HepG2 (cell line): ENCODE results near the gene POU2F1. TPM values are rescaled to one million over a fixed set of nuclear protein-coding genes. Genes with fewer than 3 reads are reported as not detected.

Source experiments
- ATAC-seq: fragments of 200-7000 bp; cut with Tn5 transposase; 3 replicates; pipeline ENCODE4 v1.9.1; 2020; ENCODE audit warnings: mild to moderate bottlenecking, moderate library complexity
- BruUV-seq: library from RNA; stranded (reverse); fragments of 400-500 nt; replicated peaks from 2 replicates; lab custom pipeline; 2021; lab: Mats Ljungman, UMichigan
- CTCF ChIA-PET: fragments of 300-600 bp; formaldehyde crosslinking; extraction: SDS; loops from one replicate; lab custom pipeline; 2021; ENCODE audit warnings: low total read pairs, inconsistent platforms, low intra/inter-chr PET ratio; lab: Yijun Ruan, JAX
- POLR2A ChIA-PET: fragments of 350-600 bp; sonication (Branson Sonifier 250); formaldehyde crosslinking; loops from one replicate; lab custom pipeline; 2020; ENCODE audit warnings: antibody characterized with exemption, inconsistent platforms; lab: Yijun Ruan, JAX
- DNase-seq: peaks from one replicate; pipeline ENCODE4 v3.0.0-alpha.2; 2015; ENCODE audit warnings: low spot score
- FAIRE-seq: peaks from 3 replicates; lab custom pipeline; 2011; peaks lifted over from hg19 to GRCh38; lab: Jason Lieb, UNC
- H2AFZ ChIP-seq: one replicate; pipeline ENCODE4 v1.6.1; 2011; ENCODE audit warnings: low read length, inconsistent platforms
- H3K27ac ChIP-seq: fragments of 300-600 bp; 3 replicates; pipeline ENCODE4 v1.8.0; 2011; ENCODE audit warnings: mixed run types, mild to moderate bottlenecking, mixed read lengths, low read length, inconsistent platforms; ENCODE audit not compliant: insufficient read depth; ENCODE audit errors: extremely low read length
- H3K27me3 ChIP-seq, 2 experiments: fragments of 200-600 bp in 1 of 2; 2 replicates in 1 of 2; 3 replicates in 1 of 2; pipeline versions ENCODE4 v1.6.0 to v1.8.0; 2011; ENCODE audit warnings: low read length in 2 of 2, mild to moderate bottlenecking in 2 of 2, moderate library complexity in 2 of 2, inconsistent platforms in 1 of 2; ENCODE audit not compliant: insufficient read depth in 2 of 2, control insufficient read depth in 1 of 2
- H3K36me3 ChIP-seq, 2 experiments: fragments of 200-600 bp in 1 of 2; replicated peaks in 1 of 2; 2 replicates in 1 of 2; 3 replicates in 1 of 2; pipeline versions ENCODE4 v1.5.1 to v1.8.0; 2011; ENCODE audit warnings: low read length in 2 of 2, inconsistent platforms in 1 of 2; ENCODE audit not compliant: insufficient read depth in 2 of 2, control insufficient read depth in 1 of 2
- H3K4me1 ChIP-seq: 2 replicates; pipeline ENCODE4 v1.5.1; 2012; ENCODE audit warnings: low read length, inconsistent platforms; ENCODE audit not compliant: insufficient read depth
- H3K4me2 ChIP-seq: 2 replicates; pipeline ENCODE4 v1.6.0; 2011; ENCODE audit warnings: low read depth, low read length, inconsistent platforms
- H3K4me3 ChIP-seq, 3 experiments: fragments of 200-600 bp in 1 of 3; sonication (generic), shearing (Covaris generic) in 1 of 3; replicated peaks in 1 of 3; 2 replicates each; pipeline ENCODE4 v1.5.1; 2011 to 2016; ENCODE audit warnings: low read length in 3 of 3, inconsistent platforms in 2 of 3, low read depth in 2 of 3, mild to moderate bottlenecking in 2 of 3, control low read depth in 1 of 3, mixed read lengths in 1 of 3; ENCODE audit not compliant: insufficient read depth in 1 of 3
- H3K79me2 ChIP-seq: one replicate; pipeline ENCODE4 v1.6.1; 2011; ENCODE audit warnings: low read length, inconsistent platforms; ENCODE audit not compliant: insufficient read depth
- H3K9ac ChIP-seq: 2 replicates; pipeline ENCODE4 v1.6.0; 2011; ENCODE audit warnings: mild to moderate bottlenecking, low read depth, low read length, inconsistent platforms; ENCODE audit not compliant: insufficient read depth
- H3K9me3 ChIP-seq: 2 replicates; pipeline ENCODE4 v1.5.1; 2012; ENCODE audit warnings: mild to moderate bottlenecking, low read length
- H4K20me1 ChIP-seq: 2 replicates; pipeline ENCODE4 v1.6.0; 2011; ENCODE audit warnings: inconsistent platforms, mild to moderate bottlenecking, low read length, moderate library complexity; ENCODE audit not compliant: insufficient read depth
- DPF2 ChIP-seq: sonication (generic); formaldehyde crosslinking; IDR thresholded peaks from 2 replicates; pipeline ENCODE4 v1.4.0; 2020; ENCODE audit warnings: mild to moderate bottlenecking, low read depth, missing genetic modification reagents, borderline replicate concordance
- HMG20B ChIP-seq: conservative IDR thresholded peaks from 2 replicates; pipeline ENCODE4 v1.6.1; 2016; ENCODE audit warnings: missing genetic modification reagents, missing compliant biosample characterization
- HMGXB3 ChIP-seq: sonication (generic); formaldehyde crosslinking; IDR thresholded peaks from 2 replicates; pipeline ENCODE4 v1.4.0; 2020; ENCODE audit warnings: missing genetic modification reagents, borderline replicate concordance
- HNF1B ChIP-seq: sonication (generic); formaldehyde crosslinking; IDR thresholded peaks from 2 replicates; pipeline ENCODE4 v1.5.1; 2020; ENCODE audit warnings: mild to moderate bottlenecking, moderate library complexity, missing genetic modification reagents
- HNF4A ChIP-seq: sonication (generic); formaldehyde crosslinking; IDR thresholded peaks from 2 replicates; pipeline ENCODE4 v1.4.0; 2020; ENCODE audit warnings: missing genetic modification reagents
- KDM1A ChIP-seq: IDR thresholded peaks from 2 replicates; pipeline ENCODE4 v1.6.1; 2016; ENCODE audit warnings: missing compliant biosample characterization
- NFIC ChIP-seq: IDR thresholded peaks from 2 replicates; pipeline ENCODE4 v1.6.1; 2012; ENCODE audit warnings: mild to moderate bottlenecking, low read length, inconsistent platforms
- RORA ChIP-seq: sonication (generic); formaldehyde crosslinking; IDR thresholded peaks from 2 replicates; pipeline ENCODE4 v1.5.0; 2020; ENCODE audit warnings: mild to moderate bottlenecking, missing genetic modification reagents, moderate library complexity
- SETDB1 ChIP-seq: sonication (generic); formaldehyde crosslinking; IDR thresholded peaks from 2 replicates; pipeline ENCODE4 v1.5.1; 2020; ENCODE audit warnings: missing genetic modification reagents, mild to moderate bottlenecking, borderline replicate concordance
- ZMYM4 ChIP-seq: sonication (generic); formaldehyde crosslinking; IDR thresholded peaks from 2 replicates; pipeline ENCODE4 v1.8.1; 2023; ENCODE audit warnings: mild to moderate bottlenecking, missing genetic modification reagents
- ZNF136 ChIP-seq: sonication (generic); formaldehyde crosslinking; IDR thresholded peaks from 2 replicates; pipeline ENCODE4 v1.8.1; 2022; ENCODE audit warnings: low read depth, mild to moderate bottlenecking, moderate library complexity, missing genetic modification reagents
- ZNF235 ChIP-seq: sonication (generic); formaldehyde crosslinking; IDR thresholded peaks from 2 replicates; pipeline ENCODE4 v1.8.1; 2023; ENCODE audit warnings: mild to moderate bottlenecking, missing genetic modification reagents, borderline replicate concordance
- ZNF335 ChIP-seq: sonication (generic); formaldehyde crosslinking; IDR thresholded peaks from 2 replicates; pipeline ENCODE4 v1.4.0; 2020; ENCODE audit warnings: missing genetic modification reagents
- ZNF430 ChIP-seq: sonication (generic); formaldehyde crosslinking; IDR thresholded peaks from 2 replicates; pipeline ENCODE4 v1.9.0; 2021; ENCODE audit warnings: mild to moderate bottlenecking, missing genetic modification reagents
- ZNF543 ChIP-seq: sonication (generic); formaldehyde crosslinking; IDR thresholded peaks from 2 replicates; pipeline ENCODE4 v1.4.0; 2020; ENCODE audit warnings: mild to moderate bottlenecking, missing genetic modification reagents
- ZNF577 ChIP-seq: sonication (generic); formaldehyde crosslinking; IDR thresholded peaks from 2 replicates; pipeline ENCODE4 v1.4.0; 2020; ENCODE audit warnings: mild to moderate bottlenecking, low read depth, missing genetic modification reagents, borderline replicate concordance
- WGBS: methylation state at CpG from one replicate; pipeline ENCODE4 v1.1.6; 2017; ENCODE audit warnings: low lambda C conversion rate; 5-methylcytosine and 5-hydroxymethylcytosine counted together
- in situ Hi-C: cut with HindIII; loops from 2 replicates; pipeline ENCODE4 v1.10.0; 2017; ENCODE audit warnings: low pct_unique_long_range_greater_than_20kb; ENCODE audit not compliant: extremely low pct_ligation_motif_present
- intact Hi-C: fragments of 100-400 bp; cut with micrococcal nuclease; formaldehyde crosslinking; loops from one replicate; pipeline ENCODE4 v1.10.0; 2022; ENCODE audit not compliant: unreplicated experiment
- polyA plus RNA-seq, 8 experiments: library from polyadenylated mRNA; depleted of rRNA in 3 of 8; stranded (reverse) in 7 of 8; unstranded in 1 of 8; fragments of >200 nt; fragmentation: Illumina TruSeq in 4 of 8; extraction: Trizol in 4 of 8; gene quantifications; 2 replicates each; pipeline versions ENCODE4 v1.2.1 to v1.2.3, GENCODE V29; 2011 to 2016; ENCODE audit warnings: low read depth in 4 of 8, missing spikeins in 1 of 8, mixed read lengths in 1 of 8; ENCODE audit not compliant: insufficient read depth in 1 of 8
- total RNA-seq, 5 experiments: library from RNA; depleted of rRNA; stranded (reverse); fragments of >200 nt; fragmentation: Illumina TruSeq; extraction: Trizol; gene quantifications; 2 replicates each; pipeline ENCODE4 v1.2.3, GENCODE V29; 2016; ENCODE audit warnings: low read depth in 1 of 5

Gene POU2F1
- total and polyA plus RNA-seq, 2 of the 13 experiments (the other 11 are each of a cell fraction or from before 2014, with no cell fraction given): 10.2 to 13.0 TPM

- no peak for TF ChIP-seq ZNF335 (CRISPR knock-in tag)
- no peak for TF ChIP-seq ZNF235 (CRISPR knock-in tag)
- no peak for TF ChIP-seq ZNF577 (CRISPR knock-in tag)
- TF ChIP-seq HNF4A (CRISPR knock-in tag): no peak
- TF ChIP-seq HNF1B: no peak
Measured at GRCh38 chr1:167262836-167263235, 42.1 kb downstream of the POU2F1 start (continued).

GRCh38 chr1:167263344-167263743, 42.7 kb downstream of the POU2F1 start:
- FAIRE-seq: no peak
- ChIA-PET POLR2A (no interaction called here), CTCF (no interaction called here)
- WGBS: 96% methylated on average over 8 of the region's 8 CpGs
- in situ Hi-C loops (loop anchor here (25.0 kb wide), 1 partner anchor 274 kb away; no protein-coding TSS in a partner anchor), intact Hi-C loops (no loop called here)
- Histone ChIP-seq H3K27me3 (no peaks in the 10 kb centered on the region), H3K9me3 (no peaks in the 10 kb centered on the region), H3K4me2 (no peak overlapping the region), H4K20me1 (no peaks in the 10 kb centered on the region), H3K9ac (no peak overlapping the region), H2AFZ (no peak overlapping the region), H3K4me1 (peaks cover 17% of the 10 kb centered on the region), H3K27ac (no peak overlapping the region), H3K36me3 (no peaks in the 10 kb centered on the region), H3K4me3 (no peak overlapping the region), H3K79me2 (peaks cover 35% of the 10 kb centered on the region)
- no peak for DNase-seq
- no TSS peak for BruUV-seq
- ATAC-seq: no peak
- TF ChIP-seq RORA (CRISPR knock-in tag): no peak
- no peak for TF ChIP-seq HMGXB3 (CRISPR knock-in tag)
- no peak for TF ChIP-seq ZNF430
- TF ChIP-seq ZNF136: no peak
- no peak for TF ChIP-seq HMG20B (CRISPR knock-in tag)
- TF ChIP-seq ZNF543 (CRISPR knock-in tag): no peak
- TF ChIP-seq NFIC: no peak
- no peak for TF ChIP-seq KDM1A (CRISPR knock-in tag)
- TF ChIP-seq DPF2: no peak
- TF ChIP-seq ZMYM4 (CRISPR knock-in tag): no peak
- no peak for TF ChIP-seq SETDB1 (CRISPR knock-in tag)
